HG03460 (cell line): ENCODE data around the gene LHX4.

ENCODE experiments used
- ATAC-seq: cut with Tn5 transposase; IDR thresholded peaks from one replicate; pipeline ENCODE4 v1.9.1; 2021; ENCODE audit not compliant: unreplicated experiment

The LHX4 gene

GRCh38 chr1:180229483-180230415 lies at the start of gene LHX4:
Gene LHX4 (plus strand): TSS chr1:180230264. CDS start chr1:180230530, 266 bp downstream.
- ATAC-seq = no peak

GRCh38 chr1:180181048-180181447 lies 49.0 kb upstream of the LHX4 start:
- ATAC-seq = no peak

- ATAC-seq = no peak
These were observed 47.9 kb upstream of the LHX4 start for GRCh38 chr1:180181996-180182642.

- no peak for ATAC-seq
These were observed 47.3 kb upstream of the LHX4 start for GRCh38 chr1:180182643-180183311.

- ATAC-seq = no peak
These were observed 46.6 kb upstream of the LHX4 start for GRCh38 chr1:180183426-180183825.

- no peak for ATAC-seq
These were observed 46.0 kb upstream of the LHX4 start for GRCh38 chr1:180184041-180184440.

- no peak for ATAC-seq
These were observed 44.8 kb upstream of the LHX4 start for GRCh38 chr1:180185281-180185680.

- no peak for ATAC-seq
These were observed 44.0 kb upstream of the LHX4 start for GRCh38 chr1:180185971-180186645.

- no peak for ATAC-seq
These were observed 43.2 kb upstream of the LHX4 start for GRCh38 chr1:180186831-180187230.

GRCh38 chr1:180187626-180188025 lies 42.4 kb upstream of the LHX4 start:
- ATAC-seq = no peak

GRCh38 chr1:180188091-180188506 lies 42.0 kb upstream of the LHX4 start:
- no peak for ATAC-seq

- ATAC-seq = no peak
These were observed 41.3 kb upstream of the LHX4 start for GRCh38 chr1:180188684-180189175.

GRCh38 chr1:180190091-180190490 lies 40.0 kb upstream of the LHX4 start:
- no peak for ATAC-seq

- ATAC-seq = no peak
These were observed 37.9 kb upstream of the LHX4 start for GRCh38 chr1:180192172-180192571.

- no peak for ATAC-seq
These were observed 36.7 kb upstream of the LHX4 start for GRCh38 chr1:180193141-180194047.

GRCh38 chr1:180194048-180194425 lies 36.0 kb upstream of the LHX4 start:
- no peak for ATAC-seq

GRCh38 chr1:180194546-180195207 lies 35.4 kb upstream of the LHX4 start:
- no peak for ATAC-seq

- ATAC-seq = no peak
These were observed 34.7 kb upstream of the LHX4 start for GRCh38 chr1:180195401-180195800.

GRCh38 chr1:180195916-180196315 lies 34.1 kb upstream of the LHX4 start:
- ATAC-seq = no peak
